ENCODE measurements around the gene FREM3.

- TF ChIP-seq CTCF (conservative IDR thresholded peaks at IDR 0.05; ENCODE audit: low read depth, low read length) (no peak), EZH2 (IDR thresholded peaks at IDR 0.05; ENCODE audit: borderline replicate concordance, low read depth, low read length, poor library complexity, severe bottlenecking) (no peak)
These were observed 145.5 kb downstream of the FREM3 start for GRCh38 chr4:143554728-143555597.
